Upper lobe of right lung (tissue), 1 donor: ENCODE data around the gene RBP5. TPM values are rescaled to one million over a fixed set of nuclear protein-coding genes. Genes with fewer than 3 reads are reported as not detected.
A peak's percentile ranks its signal among the peaks of the same experiment; 100 is the strongest.

Source experiments
- ATAC-seq: fragments of 200-7000 bp; cut with Tn5 transposase; one replicate; pipeline ENCODE4 v1.9.1; 2020; ENCODE audit warnings: mild to moderate bottlenecking, moderate library complexity
- DNase-seq: peaks from one replicate; pipeline ENCODE4 v3.0.0-alpha.2; 2020
- H3K27ac ChIP-seq: fragments of 200-600 bp; one replicate; pipeline ENCODE4 v1.8.0; 2022
- H3K27me3 ChIP-seq: fragments of 200-600 bp; one replicate; pipeline ENCODE4 v1.8.0; 2022; ENCODE audit warnings: mild to moderate bottlenecking
- H3K36me3 ChIP-seq: fragments of 200-600 bp; one replicate; pipeline ENCODE4 v1.8.0; 2022
- H3K4me1 ChIP-seq: fragments of 200-600 bp; one replicate; pipeline ENCODE4 v1.8.0; 2022
- H3K4me3 ChIP-seq: fragments of 200-600 bp; one replicate; pipeline ENCODE4 v1.8.0; 2022; ENCODE audit warnings: mild to moderate bottlenecking
- H3K9me3 ChIP-seq: fragments of 200-600 bp; one replicate; pipeline ENCODE4 v1.8.0; 2022
- intact Hi-C: fragments of 100-400 bp; cut with DNase I; formaldehyde crosslinking; loops from one replicate; pipeline ENCODE4 v1.11.0; 2022
- long read RNA-seq: library from polyadenylated mRNA; unstranded; transcript quantifications from one replicate; pipeline ENCODE4 v2.0.0, GENCODE V29; 2021
- total RNA-seq: library from RNA; stranded (reverse); fragmentation: NEBNext Ultra II Directional; extraction: Animal tissue kit (Norgen Biotek cat#: 25700); gene quantifications from one replicate; pipeline ENCODE4 v1.2.1, GENCODE V29; 2021
- TF ChIP-seq, protein P1 (sequence below): fragments of 200-600 bp; IDR thresholded peaks from one replicate; pipeline ENCODE4 v1.8.0; 2022; ENCODE audit warnings: antibody characterized with exemption
- donor health status: DM: no; HTN: yes; CAD: no; lungs with severe emphysema.

RBP5 gene, protein sequence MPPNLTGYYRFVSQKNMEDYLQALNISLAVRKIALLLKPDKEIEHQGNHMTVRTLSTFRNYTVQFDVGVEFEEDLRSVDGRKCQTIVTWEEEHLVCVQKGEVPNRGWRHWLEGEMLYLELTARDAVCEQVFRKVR
- total RNA-seq: 7.1 TPM
- long read RNA-seq, partial matches to known transcripts: 0 of 6 reads
- long read RNA-seq, other reads (novel, unspliced or antisense): 5 of 6 reads

DNA sequence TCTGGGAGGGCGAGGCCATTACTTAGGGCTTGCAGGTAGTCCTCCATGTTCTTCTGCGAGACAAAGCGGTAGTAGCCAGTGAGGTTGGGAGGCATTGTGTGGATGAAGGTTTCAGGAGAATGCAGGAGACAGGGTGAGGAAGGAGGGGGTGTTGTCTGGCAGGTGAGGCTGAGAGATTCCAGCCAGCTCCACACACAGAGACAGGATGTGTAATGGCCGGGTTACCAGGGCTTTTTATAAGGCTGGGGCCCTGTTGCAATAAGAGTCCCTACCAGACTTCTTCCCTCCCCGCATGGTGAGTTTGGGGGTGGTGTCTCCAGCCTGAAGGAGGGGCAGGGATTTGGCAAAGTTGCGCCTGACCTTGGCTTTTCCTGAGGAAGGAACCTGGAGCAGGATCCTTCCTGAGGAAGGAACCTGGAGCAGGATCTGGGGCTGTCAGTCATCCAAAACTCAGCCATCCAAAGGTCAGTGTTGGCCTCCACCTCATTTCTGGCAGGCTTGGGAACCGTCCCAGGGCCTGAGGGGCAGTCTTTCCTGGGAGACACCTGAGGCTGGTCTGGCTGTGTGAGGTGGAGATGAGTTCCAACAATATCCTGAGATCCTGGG is at the start of gene RBP5:
Gene RBP5, minus strand, starts transcription at position 209 of the 606 bp plus-strand sequence. Its CDS starts 114 bp downstream, at position 95.
- intact Hi-C loops: no loop called here
- H3K27me3 ChIP-seq: no peaks in the 10 kb centered on the region
- TF ChIP-seq, protein P1, sequence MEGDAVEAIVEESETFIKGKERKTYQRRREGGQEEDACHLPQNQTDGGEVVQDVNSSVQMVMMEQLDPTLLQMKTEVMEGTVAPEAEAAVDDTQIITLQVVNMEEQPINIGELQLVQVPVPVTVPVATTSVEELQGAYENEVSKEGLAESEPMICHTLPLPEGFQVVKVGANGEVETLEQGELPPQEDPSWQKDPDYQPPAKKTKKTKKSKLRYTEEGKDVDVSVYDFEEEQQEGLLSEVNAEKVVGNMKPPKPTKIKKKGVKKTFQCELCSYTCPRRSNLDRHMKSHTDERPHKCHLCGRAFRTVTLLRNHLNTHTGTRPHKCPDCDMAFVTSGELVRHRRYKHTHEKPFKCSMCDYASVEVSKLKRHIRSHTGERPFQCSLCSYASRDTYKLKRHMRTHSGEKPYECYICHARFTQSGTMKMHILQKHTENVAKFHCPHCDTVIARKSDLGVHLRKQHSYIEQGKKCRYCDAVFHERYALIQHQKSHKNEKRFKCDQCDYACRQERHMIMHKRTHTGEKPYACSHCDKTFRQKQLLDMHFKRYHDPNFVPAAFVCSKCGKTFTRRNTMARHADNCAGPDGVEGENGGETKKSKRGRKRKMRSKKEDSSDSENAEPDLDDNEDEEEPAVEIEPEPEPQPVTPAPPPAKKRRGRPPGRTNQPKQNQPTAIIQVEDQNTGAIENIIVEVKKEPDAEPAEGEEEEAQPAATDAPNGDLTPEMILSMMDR: no peak
- H3K27ac ChIP-seq: peak within 1 kb of the TSS; percentile 65
- H3K36me3 ChIP-seq: no peaks in the 10 kb centered on the region
- DNase-seq: no peak
- no peak for ATAC-seq
- H3K9me3 ChIP-seq: no peaks in the 10 kb centered on the region
- peaks cover 20% of the 10 kb centered on the region for H3K4me1 ChIP-seq
- peak within 1 kb of the TSS; percentile 69 for H3K4me3 ChIP-seq

DNA sequence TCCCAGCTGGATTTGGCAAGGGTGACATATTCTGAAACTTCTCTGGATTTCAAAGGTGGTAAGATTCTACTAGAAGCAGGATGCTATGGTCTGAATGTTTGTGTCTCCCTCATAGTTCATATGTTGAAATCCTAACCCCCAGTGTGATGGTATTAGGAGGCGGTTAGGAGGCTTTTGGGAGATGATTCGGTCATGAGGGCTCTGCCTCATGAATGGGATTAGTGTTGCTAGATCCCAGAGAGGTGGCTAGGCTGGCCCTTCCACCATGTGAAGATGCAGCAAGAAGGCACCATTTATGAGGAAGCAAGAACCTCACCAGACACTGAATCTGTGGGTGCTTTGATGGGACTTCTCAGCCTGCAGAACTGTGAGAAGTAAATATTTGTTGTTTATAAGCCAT is 49.8 kb upstream of the RBP5 start:
- TF ChIP-seq, protein P1: no peak
- Histone ChIP-seq H3K4me1 (no peaks in the 10 kb centered on the region), H3K9me3 (no peaks in the 10 kb centered on the region), H3K27ac (no peak overlapping the region), H3K36me3 (no peaks in the 10 kb centered on the region), H3K4me3 (no peak overlapping the region), H3K27me3 (no peaks in the 10 kb centered on the region)
- intact Hi-C loops: no loop called here
- DNase-seq (no peak), ATAC-seq (no peak)

DNA sequence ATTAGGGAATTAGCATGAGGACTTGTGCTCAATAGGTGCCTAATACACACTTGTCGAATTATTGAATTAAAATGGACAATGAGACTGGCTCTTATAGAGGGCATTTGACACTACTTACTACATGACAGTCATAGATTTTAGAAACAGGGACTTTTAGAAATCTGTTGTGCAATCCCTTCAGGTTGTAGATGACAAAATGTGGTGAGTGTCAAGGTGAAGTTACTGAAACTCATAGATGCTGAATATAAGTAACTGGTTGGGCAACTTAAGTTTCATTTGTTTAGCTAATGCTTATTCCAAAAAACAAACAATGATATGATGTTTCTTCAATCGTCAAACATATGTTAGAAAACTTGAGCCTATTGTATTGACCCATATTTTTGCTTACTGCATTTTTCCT is 47.9 kb upstream of the RBP5 start:
- Histone ChIP-seq H3K4me1 (no peaks in the 10 kb centered on the region), H3K27me3 (no peaks in the 10 kb centered on the region), H3K36me3 (no peaks in the 10 kb centered on the region), H3K9me3 (no peaks in the 10 kb centered on the region), H3K4me3 (no peak overlapping the region), H3K27ac (no peak overlapping the region)
- intact Hi-C loops: no loop called here
- ATAC-seq (no peak), DNase-seq (no peak)
- TF ChIP-seq, protein P1: no peak

- no peaks in the 10 kb centered on the region for H3K4me1 ChIP-seq
- H3K4me3 ChIP-seq: no peak overlapping the region
- no peaks in the 10 kb centered on the region for H3K36me3 ChIP-seq
- intact Hi-C loops: no loop called here
- TF ChIP-seq, protein P1: no peak
- H3K9me3 ChIP-seq: no peaks in the 10 kb centered on the region
- DNase-seq (no peak), ATAC-seq (no peak)
- no peaks in the 10 kb centered on the region for H3K27me3 ChIP-seq
- no peak overlapping the region for H3K27ac ChIP-seq
Observed at GRCh38 chr12:7175493-7175892, 46.8 kb upstream of the RBP5 start.

DNA sequence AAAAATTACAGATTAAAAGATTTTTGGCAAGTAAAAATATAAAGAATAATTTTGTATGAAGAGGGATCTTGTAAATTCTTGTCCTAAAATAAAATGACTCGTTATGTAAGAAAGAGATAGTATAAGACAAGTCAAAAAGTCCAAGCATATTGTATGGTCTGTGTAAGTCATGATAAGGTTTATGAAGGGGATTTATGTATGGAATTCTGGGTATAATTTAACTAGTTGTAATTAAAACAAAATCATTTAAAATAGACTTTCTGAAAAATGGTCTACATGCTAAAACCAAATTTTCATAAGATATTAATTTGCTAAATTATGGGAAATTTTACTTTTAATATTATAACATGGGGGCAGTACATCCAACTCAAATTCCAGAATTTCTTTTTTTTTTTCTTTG is 43.2 kb upstream of the RBP5 start:
- Histone ChIP-seq H3K4me3 (no peak overlapping the region), H3K27ac (no peak overlapping the region), H3K36me3 (no peaks in the 10 kb centered on the region), H3K27me3 (no peaks in the 10 kb centered on the region), H3K9me3 (no peaks in the 10 kb centered on the region), H3K4me1 (no peaks in the 10 kb centered on the region)
- intact Hi-C loops: no loop called here
- no peak for ATAC-seq
- TF ChIP-seq, protein P1: no peak
- no peak for DNase-seq
